HG03442 (cell line): ENCODE results near the gene CEP131.

Source experiments
- ATAC-seq: cut with Tn5 transposase; IDR thresholded peaks from one replicate; pipeline ENCODE4 v1.9.1; 2021; ENCODE audit warnings: mild to moderate bottlenecking, moderate library complexity; ENCODE audit not compliant: unreplicated experiment

The CEP131 gene

DNA sequence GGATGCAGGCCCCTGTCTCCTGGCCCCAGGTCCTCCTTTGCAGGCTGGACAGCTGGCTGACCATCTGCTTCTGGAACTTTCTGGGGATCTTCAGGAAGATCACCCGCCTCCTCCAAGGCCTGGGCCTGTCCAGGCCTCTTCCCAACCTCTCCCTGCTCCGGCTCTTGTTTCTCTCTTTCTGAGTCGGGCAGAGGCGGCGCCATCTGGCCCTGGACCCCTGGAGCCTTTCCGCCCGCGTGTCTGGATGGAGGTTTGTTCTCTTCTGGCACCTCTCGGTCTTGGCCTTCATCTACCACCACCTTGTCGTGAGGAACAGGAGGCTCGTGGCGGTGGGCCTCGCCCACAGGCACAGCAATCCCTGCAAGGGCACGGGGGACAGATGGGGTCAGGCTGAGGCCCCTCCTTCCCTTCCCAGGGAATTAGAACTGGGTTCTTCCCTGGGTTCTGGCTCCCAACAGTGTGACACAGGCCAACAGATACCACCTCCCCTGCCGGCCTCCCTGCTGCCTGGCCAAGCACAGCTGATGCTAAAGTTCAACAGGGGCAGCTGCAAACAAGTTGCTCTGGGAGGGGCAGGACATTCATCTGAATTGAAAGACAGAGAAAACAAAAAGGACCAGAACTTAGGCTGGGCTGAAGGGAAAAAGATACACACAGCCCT, 29.7 kb upstream of the CEP131 start:
- ATAC-seq: no peak

DNA sequence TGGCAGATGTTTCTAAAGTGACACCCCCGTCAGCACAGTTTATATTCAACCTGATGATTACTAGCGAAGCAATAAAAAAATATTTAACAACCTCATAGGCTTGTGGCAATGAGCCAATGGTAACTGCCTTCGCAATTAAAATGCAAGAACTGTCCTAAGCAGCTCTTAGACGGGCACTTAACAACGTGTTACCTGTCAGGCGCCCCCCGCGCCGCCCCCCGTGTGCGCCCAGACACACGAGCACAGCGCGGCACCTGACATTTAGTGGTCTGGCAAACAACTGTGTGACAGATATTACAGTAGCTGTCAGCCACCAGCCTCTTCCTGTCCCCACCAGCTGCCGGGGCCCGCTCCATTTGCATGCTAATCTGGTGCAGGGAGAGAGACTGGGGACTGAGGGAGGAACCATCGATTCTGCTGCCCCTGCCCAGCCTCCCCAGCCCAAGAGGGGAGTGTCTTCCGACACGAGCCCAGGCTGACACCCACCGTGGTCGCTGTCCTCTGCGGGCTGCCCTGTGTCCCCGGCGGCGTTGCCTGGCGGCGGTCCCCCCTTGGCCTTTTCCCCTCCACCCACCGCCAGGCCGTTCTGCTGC, 29.0 kb upstream of the CEP131 start:
- ATAC-seq: no peak

DNA sequence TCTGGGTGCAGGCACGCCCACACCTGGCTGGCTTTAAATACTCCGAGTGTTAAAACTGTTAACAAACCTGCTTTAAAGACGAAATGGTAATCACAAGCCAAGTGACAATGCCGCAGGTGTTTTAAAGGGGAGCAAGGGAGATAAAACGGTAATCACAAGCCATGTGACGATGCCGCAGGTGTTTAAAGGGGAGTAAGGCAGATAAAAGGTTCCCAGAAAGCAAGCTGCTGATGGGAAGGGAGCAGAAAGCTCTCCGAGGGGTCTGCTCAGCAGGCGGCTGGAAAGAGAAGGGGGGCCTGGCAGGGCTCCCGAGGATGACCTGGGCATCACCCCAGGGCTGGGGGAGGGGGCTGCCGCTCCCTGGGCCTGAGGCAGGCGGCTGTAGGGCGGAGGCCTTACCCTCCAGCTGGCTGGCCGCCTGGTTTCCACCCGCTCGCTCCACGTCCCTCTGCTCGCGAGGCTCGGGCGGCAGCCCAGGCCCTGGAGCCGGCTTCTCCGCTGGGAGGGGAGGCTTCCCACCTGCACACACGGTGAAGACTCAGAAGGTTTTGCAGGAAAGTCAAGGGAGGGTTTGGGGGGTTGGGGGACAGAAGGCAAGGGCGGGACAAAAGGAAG, 28.4 kb upstream of the CEP131 start:
- no peak for ATAC-seq

DNA sequence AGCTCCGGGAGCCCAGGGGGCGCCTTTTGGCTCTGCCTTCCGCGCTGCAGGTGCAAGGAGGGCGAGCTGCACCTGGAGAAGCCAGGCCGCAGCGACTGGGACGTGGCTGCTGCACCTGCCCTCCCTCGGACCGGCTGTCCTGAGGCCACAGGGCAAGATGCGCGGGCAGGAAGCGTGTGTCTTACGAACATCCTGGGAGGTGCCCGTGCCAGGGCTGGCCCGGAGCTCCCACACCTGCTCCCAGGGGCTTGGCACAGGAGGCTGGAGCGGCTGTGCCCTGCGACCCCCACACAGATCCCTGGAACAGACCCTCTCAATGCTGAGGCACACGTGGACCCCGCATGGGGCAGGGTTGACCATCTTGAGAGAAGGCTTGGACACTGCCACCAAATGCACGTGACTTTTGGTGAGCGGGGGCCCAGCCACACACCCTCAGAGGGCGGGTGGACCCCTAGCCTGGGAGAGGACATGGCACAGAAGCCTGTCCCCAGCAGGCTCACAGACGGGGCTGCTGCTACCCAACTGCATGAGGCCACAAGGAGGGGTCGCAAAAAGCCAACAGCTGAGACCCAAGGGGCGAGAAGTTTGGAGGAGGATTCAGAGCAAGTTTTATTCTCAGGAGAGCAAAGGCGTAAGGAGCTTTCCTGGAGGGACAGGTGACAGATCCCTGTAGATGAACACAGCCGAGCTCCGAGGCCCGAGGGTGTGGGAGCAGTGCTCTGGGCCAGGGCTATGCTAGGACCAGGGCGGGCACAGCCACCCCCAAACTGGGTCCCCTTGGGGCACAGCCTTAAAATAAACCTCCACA, 27.7 kb upstream of the CEP131 start:
- no peak for ATAC-seq

DNA sequence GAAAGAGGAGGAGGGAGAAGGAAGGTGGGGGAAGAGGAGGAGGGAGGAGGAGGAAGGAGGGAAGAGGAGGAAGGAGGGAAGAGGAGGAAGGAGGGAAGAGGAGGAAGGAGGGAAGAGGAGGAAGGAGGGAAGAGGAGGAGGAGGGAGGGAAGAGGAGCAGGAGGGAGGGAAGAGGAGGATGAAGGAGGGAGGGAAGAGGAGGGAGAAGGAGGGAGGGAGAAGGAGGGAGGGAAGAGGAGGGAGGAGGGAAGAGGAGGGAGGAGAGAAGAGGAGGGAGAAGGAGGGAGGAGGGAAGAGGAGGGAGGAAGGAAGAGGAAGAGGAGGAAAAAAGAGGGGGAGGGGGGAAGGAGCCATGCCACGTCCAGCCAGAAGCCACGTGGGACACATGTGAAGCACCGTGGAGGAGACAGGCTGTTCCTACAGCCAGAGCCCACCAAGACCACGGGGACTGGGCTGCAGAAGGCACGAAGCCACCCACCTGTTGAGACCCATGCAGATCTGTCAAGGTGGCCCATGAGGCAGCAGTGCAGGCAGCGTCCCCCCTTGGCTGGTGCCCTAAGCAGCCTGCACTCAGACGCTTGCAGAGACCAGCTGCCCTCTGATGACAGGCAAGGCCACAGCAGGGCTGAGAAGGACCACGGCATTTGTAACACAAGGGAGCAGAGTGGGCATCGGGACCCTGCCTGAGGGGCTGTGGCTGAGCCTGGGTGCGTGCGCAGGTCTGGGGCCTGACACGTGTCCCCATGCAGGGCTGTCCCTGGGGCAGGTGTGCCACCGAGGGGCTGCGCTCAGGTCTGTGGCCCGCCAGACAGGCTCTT, 26.7 kb upstream of the CEP131 start:
- no peak for ATAC-seq

DNA sequence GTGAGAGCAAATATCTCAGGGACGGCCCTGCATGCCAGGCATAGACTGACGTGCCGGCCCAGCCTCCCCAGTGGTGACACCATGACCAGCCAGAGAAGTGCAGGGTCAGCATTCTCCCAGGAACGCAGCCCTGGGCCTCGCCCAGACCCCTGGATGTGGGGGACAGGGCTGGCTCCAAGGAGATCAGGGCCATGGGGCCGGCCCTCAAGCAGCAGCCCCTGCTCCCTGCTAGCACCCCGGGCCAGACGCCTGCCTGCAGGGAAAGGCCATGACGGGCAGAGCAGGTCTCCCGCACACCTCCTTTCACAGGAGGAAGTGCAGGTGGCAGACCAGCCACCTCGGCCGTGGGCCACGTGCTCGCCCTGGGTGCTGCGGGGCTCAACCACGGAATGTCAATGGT, 25.9 kb upstream of the CEP131 start:
- no peak for ATAC-seq

DNA sequence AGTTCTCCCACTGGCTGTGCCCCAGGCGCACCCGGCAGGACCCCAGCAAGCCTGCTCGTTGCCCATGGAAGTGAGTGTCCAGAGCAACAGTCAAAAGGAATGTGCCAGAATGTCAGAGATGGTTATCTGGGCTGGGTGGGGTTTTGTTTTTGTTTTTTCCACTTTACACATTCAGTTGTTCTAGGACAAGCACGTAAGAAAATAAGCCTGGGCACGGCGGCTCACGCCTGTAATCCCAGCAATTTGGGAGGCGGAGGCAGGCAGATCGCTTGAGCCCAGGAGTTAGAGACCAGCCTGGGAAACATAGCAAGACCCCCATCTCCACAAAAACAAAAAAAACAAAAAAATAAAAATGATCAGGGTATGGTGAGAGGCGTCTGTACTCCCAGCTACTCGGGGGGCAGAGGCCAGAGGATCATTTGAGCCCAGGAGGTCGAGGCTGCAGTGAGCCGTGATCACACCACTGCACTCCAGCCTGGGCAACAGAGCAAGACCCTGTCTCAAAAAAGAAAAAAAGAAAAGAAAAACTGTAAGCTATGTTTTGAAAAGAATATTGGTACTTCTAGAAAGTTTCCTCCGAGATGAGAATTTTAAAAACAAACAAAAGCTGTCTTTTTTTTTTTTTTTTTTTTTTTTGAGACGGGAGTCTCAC, 24.7 kb upstream of the CEP131 start:
- ATAC-seq: no peak

DNA sequence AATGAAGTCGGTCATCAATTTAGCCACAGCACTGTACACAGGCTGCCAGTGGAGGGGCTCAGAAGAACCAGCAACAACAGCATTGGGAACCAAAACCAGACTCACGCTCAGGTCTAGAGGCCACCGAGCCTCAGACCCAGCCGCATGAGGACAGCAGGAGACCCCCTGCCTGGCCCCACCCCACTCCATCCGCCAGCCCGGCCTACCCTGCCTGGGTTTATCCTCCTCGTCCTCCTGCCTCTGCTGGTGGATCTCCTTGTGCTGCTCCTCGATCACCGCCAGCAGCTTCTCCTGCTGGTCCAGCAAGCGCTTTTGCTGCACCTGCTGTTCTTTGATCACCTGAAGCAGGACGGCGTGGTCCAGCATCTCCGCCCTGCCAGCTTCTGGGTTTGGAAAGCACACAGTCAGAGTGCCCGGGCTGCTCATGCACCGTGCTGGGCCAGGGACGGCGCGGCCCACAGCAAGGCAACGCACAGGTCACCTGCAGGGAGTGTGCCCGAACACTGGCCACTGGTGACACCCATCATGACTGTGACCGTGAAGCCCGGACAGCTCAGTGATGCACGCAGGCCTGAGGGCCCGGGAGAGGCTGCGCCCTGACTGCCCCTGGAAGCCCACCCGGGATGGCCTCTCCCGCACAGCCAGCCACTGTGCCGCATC, 24.0 kb upstream of the CEP131 start:
- no peak for ATAC-seq

DNA sequence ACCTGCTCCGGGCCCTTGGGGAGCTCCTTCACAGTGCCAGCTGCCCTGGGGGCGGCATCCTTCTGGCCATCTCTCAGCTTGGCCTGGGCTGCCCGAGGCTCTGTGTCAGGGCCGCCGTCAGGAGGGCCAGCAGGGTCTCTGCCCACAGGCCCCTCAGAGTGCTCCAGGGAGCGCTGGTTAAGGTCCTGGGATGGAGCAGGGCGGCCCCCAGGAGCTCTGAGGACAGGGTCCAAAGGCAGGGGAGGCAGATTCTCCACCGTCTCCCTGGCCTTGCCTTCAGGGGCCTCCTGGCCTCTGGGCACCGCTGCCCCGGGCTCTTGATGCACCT, 23.5 kb upstream of the CEP131 start:
- ATAC-seq: no peak

DNA sequence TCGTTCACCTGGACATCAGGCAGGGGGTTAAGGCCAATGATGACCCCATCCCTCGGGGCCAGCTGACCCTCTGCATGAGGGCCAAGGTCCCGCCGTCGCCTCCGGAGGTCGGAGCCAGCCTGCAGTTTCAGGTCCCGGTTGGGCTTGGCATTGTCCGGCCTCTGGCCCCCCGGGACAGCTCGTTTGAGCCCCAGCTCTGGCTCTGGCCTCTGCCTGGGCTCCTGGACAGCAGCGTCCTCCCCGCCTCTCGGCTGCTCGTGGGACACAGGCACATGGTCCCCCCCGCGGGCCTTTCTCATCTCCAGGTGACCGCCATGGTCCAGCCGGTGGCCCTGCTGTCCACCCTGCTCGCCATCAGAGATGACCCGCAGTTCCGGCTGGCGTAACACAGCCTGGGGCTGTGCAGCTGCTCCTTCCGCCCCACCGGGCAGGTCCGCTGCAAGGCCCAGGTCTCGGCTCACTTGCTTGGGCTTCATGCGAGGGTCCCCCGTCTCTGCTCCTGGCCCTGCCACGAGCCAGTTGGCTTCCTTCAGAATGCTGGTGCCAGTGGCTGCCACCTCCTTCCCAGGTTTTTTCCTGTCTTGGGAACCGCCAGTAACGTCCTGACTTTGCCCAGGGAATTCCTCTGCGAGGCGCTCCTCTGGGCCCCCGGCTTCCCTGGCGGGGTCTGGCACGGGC, 23.0 kb upstream of the CEP131 start:
- ATAC-seq: no peak

DNA sequence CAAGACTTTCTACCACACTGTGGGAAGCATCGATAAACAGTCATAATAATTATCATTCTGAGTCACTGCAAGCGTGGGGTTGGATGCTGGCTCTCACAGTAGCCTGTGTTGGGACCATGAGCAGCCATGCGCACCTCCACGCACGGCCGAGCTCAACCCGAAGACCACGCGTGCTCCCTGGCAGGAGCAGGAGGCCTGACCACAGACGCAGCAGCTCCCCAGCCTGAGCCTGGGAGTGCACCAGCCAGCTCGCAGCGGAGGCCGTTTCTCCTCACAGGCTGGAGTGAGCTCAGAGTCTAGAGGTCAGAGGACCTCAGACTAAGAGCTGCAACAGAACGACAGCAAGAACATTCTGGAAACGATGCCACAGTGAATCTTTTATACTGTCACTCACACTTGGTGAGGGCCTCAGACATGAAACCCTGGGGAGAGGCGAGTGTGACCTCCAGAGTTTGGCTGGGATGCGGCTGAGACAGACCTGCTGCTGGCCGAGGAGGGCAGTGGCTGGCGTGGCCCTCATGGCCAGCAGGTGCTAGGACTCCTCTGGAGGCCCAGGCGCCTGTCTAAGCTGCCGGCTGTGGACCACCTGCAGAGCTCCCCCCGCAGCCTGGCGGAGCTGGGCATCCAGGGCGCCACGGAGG, 22.4 kb upstream of the CEP131 start:
- ATAC-seq: no peak

DNA sequence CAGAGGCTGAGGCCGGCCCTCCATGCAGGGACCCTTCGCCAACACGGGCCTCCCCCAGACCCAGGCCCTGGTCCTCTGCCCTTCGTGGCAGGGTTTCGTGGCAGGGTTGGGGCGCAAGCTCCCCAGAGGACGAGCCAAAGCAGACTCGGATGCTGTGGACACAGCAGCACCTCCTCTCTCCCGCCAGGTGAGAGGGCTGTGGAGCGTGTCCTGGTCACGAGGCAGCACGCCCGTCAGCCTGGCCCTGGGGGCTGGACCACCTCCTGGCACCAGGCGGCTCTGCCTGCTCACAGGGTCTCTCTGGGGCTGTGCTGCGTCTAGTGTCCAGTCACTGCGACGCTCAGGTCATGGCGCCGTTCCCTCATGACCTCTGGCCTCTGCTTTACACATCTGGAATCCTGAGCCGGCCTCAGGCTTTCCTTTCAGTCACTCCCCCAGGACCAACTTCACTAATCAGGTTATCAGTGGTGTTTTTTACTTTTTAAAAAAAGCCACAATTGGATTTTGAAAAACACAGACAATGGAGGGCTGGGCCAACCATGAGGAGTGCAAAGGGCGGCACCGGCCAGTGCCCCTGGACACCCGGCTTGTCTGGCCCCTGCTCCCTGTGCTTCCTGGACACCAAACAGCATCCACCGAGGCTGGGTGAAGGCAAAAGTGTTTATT, 21.7 kb upstream of the CEP131 start:
- no peak for ATAC-seq

DNA sequence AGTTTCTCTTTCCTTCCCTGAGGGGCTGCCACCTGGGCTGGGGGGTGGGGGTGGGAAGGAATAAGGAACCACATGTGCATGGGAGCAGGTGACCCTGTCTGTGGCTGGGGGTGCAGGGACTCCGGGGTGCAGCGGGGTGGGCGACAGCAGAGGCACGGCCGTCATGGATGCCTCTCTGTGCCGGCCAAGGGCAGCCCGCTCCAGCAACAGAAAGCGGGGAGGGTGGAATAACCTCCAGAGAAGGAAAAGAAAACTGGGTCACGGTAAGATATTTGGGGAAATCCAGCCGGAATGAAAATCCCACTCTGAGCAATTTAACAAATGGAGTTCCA, 20.5 kb upstream of the CEP131 start:
- no peak for ATAC-seq

DNA sequence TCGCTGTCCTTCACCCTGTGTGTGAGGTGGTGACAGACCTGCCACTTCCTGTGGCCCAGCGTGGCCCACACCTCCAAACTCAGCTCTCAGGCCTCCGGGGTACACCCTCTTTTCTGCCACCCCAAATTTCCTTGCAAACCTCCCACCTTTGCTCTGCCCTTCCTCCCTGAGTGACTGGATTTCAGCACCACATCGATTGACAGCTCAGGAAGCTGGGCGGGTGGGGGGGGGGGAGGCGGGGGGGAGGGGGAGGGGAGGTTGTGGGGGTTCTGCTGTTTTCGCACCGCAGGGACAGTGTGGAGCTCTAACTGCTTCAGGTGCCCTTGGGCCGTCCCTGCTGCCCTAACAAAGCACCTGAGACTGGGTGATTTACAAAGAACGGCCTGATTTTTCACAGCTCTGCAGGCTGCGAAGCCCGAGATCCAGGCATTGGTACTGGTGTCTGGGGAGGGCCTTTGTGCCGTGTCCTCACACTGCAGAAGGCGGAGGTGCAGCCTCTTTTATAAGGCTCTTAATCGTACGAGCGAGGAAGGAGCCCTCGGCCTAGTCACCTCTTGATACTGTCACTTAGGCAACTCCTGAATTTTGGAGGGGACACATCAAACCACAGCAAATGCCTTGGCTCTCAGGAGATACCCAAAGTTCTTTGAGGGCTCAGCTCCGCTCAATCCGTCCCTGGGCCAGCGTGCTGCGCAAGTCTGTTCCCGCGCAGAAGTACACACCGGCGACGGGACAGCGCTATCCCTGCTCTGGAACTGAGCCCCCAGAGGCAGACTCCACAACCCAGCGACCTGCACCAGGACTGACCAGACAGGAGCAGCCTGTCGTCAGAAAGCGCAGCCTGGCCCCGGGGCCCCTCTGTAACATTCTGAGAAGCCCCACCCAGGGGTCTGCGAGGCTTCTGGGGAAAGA, 19.9 kb upstream of the CEP131 start:
- ATAC-seq: no peak

DNA sequence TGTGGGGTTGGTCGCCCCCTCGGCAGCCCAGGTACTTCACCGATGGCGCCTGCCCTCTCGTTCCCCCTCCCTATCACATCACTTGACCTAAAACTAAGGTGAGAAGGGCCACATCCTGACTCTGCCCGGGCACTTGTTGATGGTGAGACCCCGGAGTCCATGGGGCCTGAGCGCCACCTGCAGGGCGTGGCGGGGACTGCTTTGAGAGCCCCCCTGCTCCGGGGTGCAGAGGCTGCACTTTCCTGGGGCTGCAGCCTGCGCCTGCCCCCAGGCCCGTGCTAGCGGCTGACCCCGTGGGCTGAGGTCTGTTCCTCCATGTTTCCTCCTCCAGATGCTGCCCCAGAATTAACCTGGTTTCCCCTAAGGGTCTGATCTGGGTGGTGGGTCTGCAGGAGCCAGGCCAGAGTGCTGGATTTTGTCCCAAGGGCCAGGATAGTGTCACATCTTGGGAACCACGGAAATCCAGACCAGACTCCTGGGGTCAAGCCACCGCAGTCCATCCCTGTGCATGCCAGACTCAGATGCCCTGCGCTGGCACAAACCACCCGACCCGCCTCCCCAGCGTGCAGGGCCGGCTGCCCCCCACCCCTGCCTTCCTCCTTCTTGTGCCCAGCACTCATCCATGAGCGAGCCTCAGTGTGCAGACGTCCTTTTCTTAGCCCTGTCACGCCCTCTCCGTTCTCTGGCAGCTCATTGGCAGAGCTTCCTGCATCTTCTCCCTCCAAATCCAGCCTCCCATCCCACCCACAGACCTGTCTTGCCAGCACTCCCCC, 19.1 kb upstream of the CEP131 start:
- no peak for ATAC-seq

DNA sequence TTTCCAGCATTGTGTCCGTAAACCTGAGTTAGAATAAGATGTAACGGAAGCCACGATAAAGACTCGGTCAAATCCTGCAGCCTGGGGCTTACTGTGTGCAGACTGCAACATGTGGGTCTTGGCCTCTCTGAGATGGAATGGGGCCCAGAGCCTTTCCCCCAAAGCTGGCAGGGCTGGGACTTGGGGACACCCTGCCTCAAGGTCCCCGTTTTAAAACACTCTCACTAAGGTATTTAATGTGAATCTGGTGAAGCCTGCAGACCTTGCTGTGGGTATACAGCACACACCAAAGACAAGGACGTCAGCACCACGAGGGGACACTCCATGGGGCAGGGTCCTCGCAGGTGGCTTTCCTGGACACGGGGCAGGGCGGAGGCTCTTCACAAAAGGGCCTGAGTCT, 18.4 kb upstream of the CEP131 start:
- ATAC-seq: no peak

DNA sequence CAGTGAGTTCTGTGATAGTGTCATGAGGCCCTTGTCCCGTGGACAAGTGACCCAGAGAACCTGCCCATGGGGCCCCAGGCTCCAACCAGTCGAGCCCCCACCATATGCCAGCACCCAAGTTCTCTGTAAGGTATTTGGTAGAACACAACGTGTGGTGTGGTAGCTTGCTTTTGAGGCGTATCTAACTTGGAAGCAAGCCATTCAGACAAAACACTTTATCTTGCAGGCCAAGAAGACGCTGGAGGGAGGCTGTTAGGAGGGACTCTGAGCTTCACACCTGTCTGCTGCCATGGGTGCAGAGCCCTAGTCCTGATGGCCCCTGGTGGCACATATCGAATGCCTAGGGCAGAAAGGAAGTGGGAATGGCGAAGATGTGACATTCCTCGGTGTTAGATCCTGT, 18.0 kb upstream of the CEP131 start:
- no peak for ATAC-seq
